GM18517 (cell line): ENCODE results near the gene AGO3.

Experiments used
- ATAC-seq: cut with Tn5 transposase; IDR thresholded peaks from one replicate; pipeline ENCODE4 v1.9.1; 2021; ENCODE audit warnings: mild to moderate bottlenecking, moderate library complexity; ENCODE audit not compliant: unreplicated experiment

The AGO3 gene

DNA sequence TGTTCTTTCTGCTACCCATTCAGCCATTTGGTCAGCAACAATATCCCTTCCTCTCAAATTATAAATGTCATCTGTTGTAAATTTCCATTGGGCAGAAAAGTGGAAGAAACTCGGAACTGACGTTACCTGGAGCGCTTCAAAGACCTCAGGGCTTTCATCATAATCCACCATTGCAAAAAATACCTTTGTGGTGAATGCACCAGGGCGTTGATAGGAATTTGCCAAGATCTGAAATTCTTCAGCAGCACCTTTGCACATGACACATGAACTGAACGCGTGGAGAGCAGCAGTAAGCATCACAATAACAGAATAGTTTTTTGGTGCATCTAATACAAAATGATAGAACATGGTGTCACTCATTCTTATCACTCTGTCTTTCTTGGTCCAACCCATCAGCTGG lies 149.9 kb downstream of the AGO3 start:
- no peak for ATAC-seq

GRCh38 chr1:36081926-36082485 lies 151.1 kb downstream of the AGO3 start:
- ATAC-seq, result no peak

DNA sequence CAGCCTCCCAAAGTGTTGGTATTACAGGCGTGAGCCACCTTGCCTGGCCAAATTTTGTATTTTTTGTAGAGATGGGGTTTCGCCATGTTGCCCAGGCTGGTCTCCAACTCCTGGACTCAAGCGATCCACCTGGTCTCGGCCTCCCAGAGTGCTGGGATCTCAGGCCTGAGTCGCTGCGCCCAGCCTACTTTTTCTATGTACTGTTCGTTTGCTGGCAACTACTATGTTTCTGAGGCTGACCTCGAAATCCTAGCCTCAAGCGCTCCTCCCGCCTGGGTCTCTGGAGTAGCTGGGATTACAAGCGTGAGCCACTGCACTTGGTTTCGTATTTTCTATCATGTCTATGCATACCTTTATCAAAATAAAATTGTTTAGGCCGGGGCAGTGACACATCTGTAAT lies 152.3 kb downstream of the AGO3 start:
- no peak for ATAC-seq

- ATAC-seq, result no peak
Measured at GRCh38 chr1:36083635-36084496, 153.0 kb downstream of the AGO3 start, which contains the start of gene TEKT2. TSS of gene TEKT2 (plus strand) at chr1:36084094. CDS start at chr1:36084922, 828 bp downstream.

GRCh38 chr1:36084497-36085115 lies 153.7 kb downstream of the AGO3 start:
- no peak for ATAC-seq

GRCh38 chr1:36085126-36085525 lies 154.2 kb downstream of the AGO3 start:
- no peak for ATAC-seq

DNA sequence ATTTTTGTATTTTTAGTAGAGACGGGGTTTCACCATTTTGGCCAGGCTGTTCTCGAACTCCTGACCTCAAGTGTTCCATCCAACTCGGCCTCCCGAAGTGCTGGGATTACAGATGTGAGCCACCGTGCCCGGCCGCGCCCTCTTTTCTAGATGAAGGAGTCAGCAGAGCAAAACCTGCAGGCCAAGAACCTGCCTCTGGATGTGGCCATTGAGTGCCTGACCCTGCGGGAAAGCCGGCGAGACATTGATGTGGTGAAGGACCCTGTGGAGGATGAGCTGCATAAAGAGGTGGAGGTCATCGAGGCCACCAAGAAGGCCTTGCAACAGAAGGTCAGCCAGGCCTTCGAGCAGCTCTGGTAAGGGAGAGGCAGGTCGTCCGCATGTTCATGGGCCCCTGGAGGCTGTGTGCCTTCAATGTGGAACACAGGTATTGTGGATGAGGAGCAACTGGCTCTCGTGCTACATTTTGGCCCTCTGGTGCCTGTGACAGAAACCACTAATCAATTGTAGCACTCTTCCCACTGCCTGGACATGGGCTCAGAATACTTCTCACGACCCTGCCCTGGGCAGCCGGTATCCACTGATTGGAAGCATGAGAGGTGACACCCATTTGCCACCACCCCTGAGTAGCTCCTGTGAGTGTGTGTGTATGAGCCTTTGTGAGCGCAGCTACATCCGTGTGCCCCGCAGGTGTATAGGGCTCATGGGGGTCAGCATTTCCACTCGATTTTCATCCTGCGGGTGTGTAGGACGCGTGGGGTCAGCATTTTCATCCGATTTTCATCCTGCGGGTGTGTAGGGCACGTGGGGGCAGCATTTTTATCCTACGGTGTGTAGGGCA lies 155.0 kb downstream of the AGO3 start:
- no peak for ATAC-seq

DNA sequence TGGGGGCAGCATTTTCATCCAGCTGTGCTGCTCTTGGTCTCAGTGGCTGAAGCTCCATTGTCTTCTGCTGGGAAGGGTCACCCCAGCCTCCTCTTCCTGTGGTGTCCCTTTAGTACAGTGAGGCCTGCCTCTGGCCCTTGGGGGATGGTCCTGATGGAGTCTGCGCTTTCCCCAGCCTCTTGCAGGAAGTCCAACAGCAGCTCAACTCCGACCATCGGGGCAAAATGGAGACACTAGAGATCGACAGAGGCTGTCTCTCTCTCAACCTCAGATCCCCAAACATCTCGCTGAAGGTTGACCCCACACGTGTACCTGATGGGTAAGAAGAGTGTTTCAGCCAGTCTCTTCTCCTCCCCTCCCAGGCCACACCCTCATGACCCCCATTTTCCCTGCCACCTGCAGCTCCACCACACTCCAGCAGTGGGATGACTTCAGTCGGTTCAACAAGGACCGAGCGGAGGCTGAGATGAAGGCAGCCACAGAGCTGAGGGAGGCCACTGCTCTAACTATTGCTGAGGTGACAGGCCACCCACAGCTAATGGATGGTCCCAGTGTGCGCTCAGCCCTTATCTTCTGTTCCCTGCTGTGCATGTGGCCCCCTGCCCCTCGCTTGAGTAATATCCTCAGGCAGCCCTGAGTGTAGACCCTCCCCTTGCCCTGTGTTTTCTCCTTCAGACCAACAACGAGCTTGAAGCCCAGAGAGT lies 155.8 kb downstream of the AGO3 start:
- no peak for ATAC-seq

GRCh38 chr1:36087233-36088123 lies 156.6 kb downstream of the AGO3 start:
- ATAC-seq, result no peak

- no peak for ATAC-seq
Measured at GRCh38 chr1:36088265-36088576, 157.3 kb downstream of the AGO3 start.

DNA sequence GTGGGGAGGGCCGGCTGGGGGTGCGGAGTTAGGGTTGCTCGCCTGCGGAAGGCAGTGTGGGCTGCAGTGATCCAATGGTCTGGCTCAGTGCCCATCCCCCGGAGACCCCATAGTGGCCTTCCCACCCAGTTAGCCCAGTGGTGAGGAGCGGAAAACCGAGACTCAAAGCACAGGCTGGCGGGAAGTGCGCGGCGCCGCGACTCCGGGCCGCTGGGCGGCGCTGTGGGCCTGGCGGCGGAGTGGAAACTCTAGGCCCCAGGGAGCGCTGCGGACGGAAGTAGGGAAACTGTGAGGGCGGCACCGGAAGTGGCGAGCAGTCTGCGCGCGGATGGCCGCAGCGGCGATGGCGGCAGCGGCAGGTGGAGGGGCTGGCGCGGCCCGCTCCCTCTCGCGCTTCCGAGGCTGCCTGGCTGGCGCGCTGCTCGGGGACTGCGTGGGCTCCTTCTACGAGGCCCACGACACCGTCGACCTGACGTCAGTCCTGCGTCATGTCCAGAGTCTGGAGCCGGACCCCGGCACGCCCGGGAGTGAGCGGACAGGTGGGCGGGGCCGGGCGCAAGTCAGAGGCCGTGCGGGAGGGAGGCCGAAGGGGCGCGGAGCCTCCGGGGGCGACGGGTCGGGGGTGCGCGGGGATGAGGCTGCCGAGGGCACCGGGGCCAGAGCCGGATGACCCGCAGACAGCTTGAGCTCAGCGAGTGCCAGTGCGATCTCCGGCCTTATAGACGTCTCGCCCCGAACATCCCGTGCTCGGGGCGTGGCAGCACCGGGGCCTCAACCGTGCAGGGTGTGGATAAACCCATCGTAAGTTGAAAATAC lies 157.9 kb downstream of the AGO3 start, which contains the start of gene ADPRS:
TSS of gene ADPRS (plus strand) at position 316 of the 816 bp plus-strand sequence. CDS start at position 329, 13 bp downstream.
- peak; percentile 81 for ATAC-seq

DNA sequence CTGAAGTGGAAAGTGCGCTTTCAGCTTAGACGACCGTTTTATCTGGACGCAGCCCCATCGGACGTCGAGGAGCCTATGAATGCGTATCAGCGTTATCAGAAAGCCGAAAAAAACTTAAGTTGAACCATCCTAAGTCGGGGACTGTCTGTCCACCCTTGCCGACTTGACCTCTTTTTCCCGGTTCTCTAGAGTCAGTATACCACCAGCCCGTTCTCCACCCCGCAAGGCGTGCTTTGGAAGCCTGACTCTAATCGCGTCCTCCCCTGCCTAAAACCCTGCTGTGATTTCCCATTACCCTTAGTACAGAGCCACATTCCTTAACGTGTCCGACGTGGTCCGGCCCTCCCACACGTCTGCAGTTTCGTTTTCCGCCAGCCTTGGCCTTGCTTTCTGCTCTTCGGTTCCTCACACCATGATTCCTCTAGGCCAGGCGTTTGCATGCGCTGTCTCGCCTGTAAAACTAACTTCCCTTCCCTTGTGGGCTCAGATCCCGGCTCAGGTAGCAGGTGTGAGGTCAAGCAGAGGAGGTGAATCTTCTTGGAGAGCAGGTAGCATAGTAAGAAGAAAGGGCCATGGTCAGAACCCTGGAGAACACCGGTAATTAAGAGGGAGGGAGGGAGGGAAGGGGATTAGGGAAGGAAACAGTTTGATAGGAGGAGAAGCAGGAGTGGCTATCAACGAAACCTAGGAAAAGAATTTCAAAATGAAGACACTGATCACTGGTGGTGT lies 158.7 kb downstream of the AGO3 start:
- ATAC-seq, result no peak

DNA sequence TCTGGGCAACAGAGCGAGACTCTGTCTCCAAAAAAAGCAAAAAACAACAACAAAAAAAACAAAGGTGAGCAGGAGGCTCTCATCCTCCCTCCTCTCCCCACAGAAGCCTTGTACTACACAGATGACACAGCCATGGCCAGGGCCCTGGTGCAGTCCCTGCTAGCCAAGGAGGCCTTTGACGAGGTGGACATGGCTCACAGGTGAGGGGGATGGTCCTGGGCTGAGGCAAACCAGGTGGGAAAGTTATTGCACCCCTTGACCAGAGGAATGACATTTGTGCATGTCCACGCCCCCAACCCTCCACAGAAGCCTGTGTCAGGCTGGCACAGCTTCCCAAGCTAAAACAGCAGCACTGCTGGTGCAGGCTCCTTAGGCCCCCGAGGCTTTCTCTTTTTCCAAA lies 160.2 kb downstream of the AGO3 start:
- no peak for ATAC-seq

DNA sequence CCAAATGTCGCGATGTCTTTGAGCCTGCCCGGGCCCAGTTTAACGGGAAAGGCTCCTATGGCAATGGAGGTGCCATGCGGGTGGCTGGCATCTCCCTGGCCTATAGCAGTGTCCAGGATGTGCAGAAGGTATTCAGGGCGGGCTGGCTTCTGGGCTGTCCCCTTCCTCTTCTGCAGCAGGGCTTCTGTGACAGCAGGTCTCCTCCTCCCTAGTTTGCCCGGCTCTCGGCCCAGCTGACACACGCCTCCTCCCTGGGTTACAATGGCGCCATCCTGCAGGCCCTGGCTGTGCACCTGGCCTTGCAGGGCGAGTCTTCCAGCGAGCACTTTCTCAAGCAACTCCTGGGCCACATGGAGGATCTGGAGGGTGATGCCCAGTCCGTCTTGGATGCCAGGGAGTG lies 160.8 kb downstream of the AGO3 start:
- no peak for ATAC-seq

DNA sequence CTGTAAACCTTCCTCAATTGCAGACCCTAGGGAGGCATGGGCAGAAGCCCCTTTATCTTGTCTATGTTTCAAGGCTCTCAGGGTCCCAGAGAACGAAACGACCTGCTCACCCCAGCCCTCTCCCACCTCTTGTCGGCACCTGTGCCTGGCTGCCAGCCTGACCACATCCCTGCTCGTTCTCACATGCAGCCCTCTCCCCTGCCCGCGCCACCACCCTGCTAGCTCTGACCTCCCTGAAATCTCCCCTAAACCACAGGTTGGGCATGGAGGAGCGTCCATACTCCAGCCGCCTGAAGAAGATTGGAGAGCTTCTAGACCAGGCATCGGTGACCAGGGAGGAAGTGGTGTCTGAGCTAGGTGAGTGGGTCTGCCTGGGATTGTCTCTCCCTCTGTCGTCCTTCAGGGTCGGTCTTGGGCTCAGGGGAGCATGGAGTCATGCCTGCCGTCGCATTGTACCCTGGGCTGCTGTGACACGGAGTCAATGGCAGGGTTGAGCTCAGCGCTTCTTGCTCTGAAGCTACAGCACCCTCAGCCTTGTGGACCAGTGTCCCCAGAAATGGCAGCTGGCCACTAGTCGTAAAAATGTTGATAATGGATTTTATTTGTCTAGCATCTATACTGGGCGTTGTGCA lies 161.4 kb downstream of the AGO3 start:
- ATAC-seq, result no peak

- ATAC-seq, result no peak
Measured at GRCh38 chr1:36092798-36093185, 161.9 kb downstream of the AGO3 start.

DNA sequence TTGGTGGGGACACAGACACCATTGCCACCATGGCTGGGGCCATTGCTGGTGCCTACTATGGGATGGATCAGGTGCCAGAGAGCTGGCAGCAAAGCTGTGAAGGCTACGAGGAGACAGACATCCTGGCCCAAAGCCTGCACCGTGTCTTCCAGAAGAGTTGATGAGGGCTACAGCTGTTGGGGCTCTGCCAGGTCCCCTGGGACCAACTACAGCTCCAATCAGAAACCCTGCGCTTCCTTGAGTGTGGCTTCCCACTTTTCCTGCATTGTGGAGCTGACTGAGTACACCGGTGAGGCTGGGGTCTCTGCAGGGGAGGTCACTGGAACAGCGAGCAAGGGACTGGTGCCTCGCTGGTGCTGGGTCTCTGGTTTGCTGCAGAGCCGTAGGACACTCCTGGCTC lies 162.3 kb downstream of the AGO3 start:
- no peak for ATAC-seq

GRCh38 chr1:36093929-36094328 lies 163.0 kb downstream of the AGO3 start:
- no peak for ATAC-seq
